ENCODE measurements around the gene SLC4A4.

Gene SLC4A4

GRCh38 chr4:71587995-71588394, 249.2 kb downstream of the SLC4A4 start:
- Mint-ChIP-seq H3K4me3 (no peak overlapping the region), H3K27ac (no peak overlapping the region), H3K36me3 (ENCODE audit: low read depth) (no peaks in the 10 kb centered on the region), H3K9me3 (peaks cover 4% of the 10 kb centered on the region), H3K27me3 (no peaks in the 10 kb centered on the region), H3K4me1 (ENCODE audit: low read depth) (no peaks in the 10 kb centered on the region)

- no peaks in the 10 kb centered on the region for H3K27me3 Mint-ChIP-seq
- H3K27ac Mint-ChIP-seq = no peak overlapping the region
- no peak overlapping the region for H3K4me3 Mint-ChIP-seq
- H3K36me3 Mint-ChIP-seq (ENCODE audit: low read depth) = no peaks in the 10 kb centered on the region
- peaks cover 4% of the 10 kb centered on the region for H3K9me3 Mint-ChIP-seq
- no peaks in the 10 kb centered on the region for H3K4me1 Mint-ChIP-seq (ENCODE audit: low read depth)
Observed at GRCh38 chr4:71592793-71593192, 254.0 kb downstream of the SLC4A4 start.

- no peaks in the 10 kb centered on the region for H3K27me3 Mint-ChIP-seq
- H3K9me3 Mint-ChIP-seq = peaks cover 4% of the 10 kb centered on the region
- H3K27ac Mint-ChIP-seq = no peak overlapping the region
- H3K4me3 Mint-ChIP-seq = no peak overlapping the region
- H3K4me1 Mint-ChIP-seq (ENCODE audit: low read depth) = no peaks in the 10 kb centered on the region
- no peaks in the 10 kb centered on the region for H3K36me3 Mint-ChIP-seq (ENCODE audit: low read depth)
Observed at GRCh38 chr4:71593311-71593710, 254.5 kb downstream of the SLC4A4 start.

- no peaks in the 10 kb centered on the region for H3K27me3 Mint-ChIP-seq
- no peak overlapping the region for H3K27ac Mint-ChIP-seq
- no peaks in the 10 kb centered on the region for H3K9me3 Mint-ChIP-seq
- no peaks in the 10 kb centered on the region for H3K4me1 Mint-ChIP-seq (ENCODE audit: low read depth)
- no peaks in the 10 kb centered on the region for H3K36me3 Mint-ChIP-seq (ENCODE audit: low read depth)
- H3K4me3 Mint-ChIP-seq = no peak overlapping the region
Observed at GRCh38 chr4:71595576-71596108, 256.8 kb downstream of the SLC4A4 start.

- peaks cover 3% of the 10 kb centered on the region for H3K27me3 Mint-ChIP-seq
- H3K27ac Mint-ChIP-seq = no peak overlapping the region
- H3K36me3 Mint-ChIP-seq (ENCODE audit: low read depth) = no peaks in the 10 kb centered on the region
- no peaks in the 10 kb centered on the region for H3K9me3 Mint-ChIP-seq
- H3K4me1 Mint-ChIP-seq (ENCODE audit: low read depth) = no peaks in the 10 kb centered on the region
- no peak overlapping the region for H3K4me3 Mint-ChIP-seq
Observed at GRCh38 chr4:71599578-71599977, 260.8 kb downstream of the SLC4A4 start.

DNA sequence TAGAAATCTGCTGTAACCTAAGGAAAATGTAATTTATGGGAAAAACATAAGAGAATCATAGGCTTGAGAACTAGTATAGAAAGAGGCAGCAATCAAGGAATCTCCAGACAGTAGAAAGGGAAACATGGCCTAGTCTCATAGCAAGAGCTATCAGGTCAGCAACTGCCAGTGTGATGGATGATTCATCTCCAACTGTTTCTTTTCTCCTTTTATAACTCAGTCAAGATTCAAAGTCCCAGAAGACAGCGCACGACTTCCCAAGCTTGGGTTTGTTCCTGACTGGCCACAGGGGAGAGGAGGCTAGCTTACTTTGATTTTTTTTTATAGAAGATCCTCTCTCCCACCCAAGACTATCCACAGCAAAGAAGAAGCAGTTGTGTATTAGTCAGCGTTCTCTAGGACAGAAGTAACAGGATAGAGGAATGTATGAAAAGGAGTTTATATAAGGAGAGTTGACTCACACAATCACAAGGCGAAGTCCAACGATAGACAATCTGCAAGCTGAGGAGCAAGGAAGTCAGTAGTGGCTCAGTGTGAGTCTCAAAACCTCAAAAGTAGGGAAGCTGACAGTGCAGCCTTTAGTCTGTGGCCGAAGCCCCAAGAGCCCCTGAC, 263.6 kb downstream of the SLC4A4 start:
- no peaks in the 10 kb centered on the region for H3K36me3 Mint-ChIP-seq (ENCODE audit: low read depth)
- no peaks in the 10 kb centered on the region for H3K4me1 Mint-ChIP-seq (ENCODE audit: low read depth)
- H3K9me3 Mint-ChIP-seq = peaks cover 4% of the 10 kb centered on the region
- H3K27ac Mint-ChIP-seq = no peak overlapping the region
- no peak overlapping the region for H3K4me3 Mint-ChIP-seq
- H3K27me3 Mint-ChIP-seq = peaks cover 3% of the 10 kb centered on the region

- Mint-ChIP-seq H3K27ac (no peak overlapping the region), H3K36me3 (ENCODE audit: low read depth) (no peaks in the 10 kb centered on the region), H3K4me3 (no peak overlapping the region), H3K4me1 (ENCODE audit: low read depth) (no peaks in the 10 kb centered on the region), H3K27me3 (peaks cover 7% of the 10 kb centered on the region), H3K9me3 (peaks cover 11% of the 10 kb centered on the region)
Observed at GRCh38 chr4:71604785-71605184, 266.0 kb downstream of the SLC4A4 start.

DNA sequence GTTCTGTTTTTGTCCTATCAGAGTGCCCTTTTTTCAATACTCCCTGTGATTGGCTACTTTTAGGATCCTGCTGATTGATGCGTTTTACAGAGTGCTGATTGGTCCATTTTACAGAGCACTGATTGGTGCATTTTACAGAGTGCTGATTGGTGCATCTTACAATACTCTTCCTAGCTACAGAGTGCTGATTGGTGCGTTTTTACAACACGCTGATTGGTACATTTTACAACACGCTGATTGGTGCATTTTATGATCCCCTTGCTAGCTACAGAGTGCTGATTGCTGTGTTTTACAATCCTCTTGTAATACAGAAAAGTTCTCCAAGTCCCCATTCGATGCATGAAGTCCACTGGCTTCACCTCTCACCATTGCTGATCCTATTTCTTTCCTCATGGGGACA, 268.3 kb downstream of the SLC4A4 start:
- H3K4me1 Mint-ChIP-seq (ENCODE audit: low read depth) = no peaks in the 10 kb centered on the region
- peaks cover 7% of the 10 kb centered on the region for H3K27me3 Mint-ChIP-seq
- H3K36me3 Mint-ChIP-seq (ENCODE audit: low read depth) = no peaks in the 10 kb centered on the region
- H3K9me3 Mint-ChIP-seq = peaks cover 11% of the 10 kb centered on the region
- no peak overlapping the region for H3K27ac Mint-ChIP-seq
- H3K4me3 Mint-ChIP-seq = no peak overlapping the region

GRCh38 chr4:71607780-71608677, 269.2 kb downstream of the SLC4A4 start:
- H3K4me3 Mint-ChIP-seq = no peak overlapping the region
- H3K27me3 Mint-ChIP-seq = peaks cover 7% of the 10 kb centered on the region
- H3K4me1 Mint-ChIP-seq (ENCODE audit: low read depth) = no peaks in the 10 kb centered on the region
- no peak overlapping the region for H3K27ac Mint-ChIP-seq
- peaks cover 11% of the 10 kb centered on the region for H3K9me3 Mint-ChIP-seq
- H3K36me3 Mint-ChIP-seq (ENCODE audit: low read depth) = no peaks in the 10 kb centered on the region

- Mint-ChIP-seq H3K27ac (no peak overlapping the region), H3K4me3 (no peak overlapping the region), H3K36me3 (ENCODE audit: low read depth) (no peaks in the 10 kb centered on the region), H3K4me1 (ENCODE audit: low read depth) (no peaks in the 10 kb centered on the region), H3K27me3 (peaks cover 7% of the 10 kb centered on the region), H3K9me3 (peaks cover 11% of the 10 kb centered on the region)
Observed at GRCh38 chr4:71608678-71609071, 269.9 kb downstream of the SLC4A4 start.

- Mint-ChIP-seq H3K4me1 (ENCODE audit: low read depth) (no peaks in the 10 kb centered on the region), H3K9me3 (peaks cover 11% of the 10 kb centered on the region)
Observed at GRCh38 chr4:71609167-71609566, 270.3 kb downstream of the SLC4A4 start.

DNA sequence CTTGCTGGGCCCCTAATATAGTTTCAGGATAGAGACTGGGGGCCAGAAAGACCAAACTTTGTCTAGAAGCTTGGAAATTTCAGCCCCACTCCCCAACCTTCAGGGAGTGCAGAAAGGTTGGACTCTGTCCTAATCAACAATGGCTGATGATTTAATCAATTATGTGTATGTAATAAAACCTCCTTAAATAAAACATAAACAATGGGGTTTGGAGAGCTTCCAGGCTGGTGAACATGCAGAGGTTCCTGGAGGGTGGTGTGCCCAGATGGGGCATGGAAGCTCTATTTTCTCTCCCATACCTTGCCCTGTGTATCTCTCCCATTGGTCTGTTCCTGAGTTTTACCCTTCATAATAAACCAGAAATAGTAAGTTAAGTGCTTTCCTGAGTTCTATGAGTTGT, 270.8 kb downstream of the SLC4A4 start:
- Mint-ChIP-seq H3K9me3 (peaks cover 11% of the 10 kb centered on the region), H3K27ac (no peak overlapping the region), H3K4me1 (ENCODE audit: low read depth) (no peaks in the 10 kb centered on the region), H3K4me3 (no peak overlapping the region), H3K36me3 (ENCODE audit: low read depth) (no peaks in the 10 kb centered on the region), H3K27me3 (peaks cover 4% of the 10 kb centered on the region)

More at GRCh38 chr4:71609167-71609566, 270.3 kb downstream of the SLC4A4 start:
- Mint-ChIP-seq H3K4me3 (no peak overlapping the region), H3K27me3 (peaks cover 5% of the 10 kb centered on the region), H3K27ac (no peak overlapping the region), H3K36me3 (ENCODE audit: low read depth) (no peaks in the 10 kb centered on the region)

DNA sequence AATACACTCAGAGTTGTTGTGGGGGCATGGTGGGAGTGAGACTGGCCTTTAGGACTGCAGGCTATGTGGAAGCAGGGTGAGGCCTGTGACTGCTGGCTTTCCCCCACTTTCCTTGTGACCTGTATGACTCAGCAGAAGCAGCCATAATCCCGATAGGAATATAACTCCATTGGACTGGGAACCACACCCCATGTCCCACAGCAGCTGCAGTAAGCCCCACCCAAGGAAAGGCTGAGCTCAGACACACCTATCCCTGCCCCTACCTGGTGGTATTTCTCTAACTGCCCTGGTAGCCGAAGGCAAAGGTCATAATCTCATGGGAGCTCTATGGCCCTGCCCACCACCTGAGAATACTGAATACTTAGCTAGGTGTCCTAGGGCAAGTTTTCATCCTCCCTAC, 275.8 kb downstream of the SLC4A4 start:
- Mint-ChIP-seq H3K4me3 (no peak overlapping the region), H3K36me3 (ENCODE audit: low read depth) (no peaks in the 10 kb centered on the region), H3K27ac (no peak overlapping the region), H3K9me3 (no peaks in the 10 kb centered on the region), H3K4me1 (ENCODE audit: low read depth) (no peaks in the 10 kb centered on the region), H3K27me3 (no peaks in the 10 kb centered on the region)

DNA sequence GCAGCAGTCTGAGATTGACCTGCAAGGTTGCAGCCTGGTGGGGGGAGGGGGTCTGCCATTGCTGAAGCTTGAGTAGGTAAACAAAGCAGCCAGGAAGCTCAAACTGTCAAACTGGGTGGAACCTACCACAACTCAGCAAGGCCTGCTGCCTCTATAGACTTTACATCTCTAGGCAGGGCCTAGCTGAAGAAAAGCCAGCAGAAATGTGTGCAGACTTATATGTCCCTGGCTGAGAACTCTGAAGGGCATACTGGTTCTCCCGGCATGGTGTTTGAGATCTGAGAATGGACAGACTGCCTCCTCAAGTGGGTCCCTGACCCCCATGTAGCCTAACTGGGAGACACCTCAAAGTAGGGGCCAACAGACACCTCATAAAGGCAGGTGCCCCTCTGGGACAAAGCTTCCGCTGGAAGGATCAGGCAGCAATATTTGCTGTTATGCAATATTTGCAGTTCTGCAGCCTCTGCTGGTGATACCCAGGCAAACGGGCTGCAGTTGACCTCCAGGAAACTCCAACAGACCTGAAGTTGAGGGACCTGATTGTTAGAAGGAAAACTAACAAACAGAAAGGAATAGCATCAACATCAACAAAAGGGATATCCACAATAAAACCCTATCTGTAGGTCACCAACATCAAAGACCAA, 277.5 kb downstream of the SLC4A4 start:
- Mint-ChIP-seq H3K4me3 (no peak overlapping the region), H3K36me3 (ENCODE audit: low read depth) (no peaks in the 10 kb centered on the region), H3K27ac (no peak overlapping the region), H3K27me3 (no peaks in the 10 kb centered on the region), H3K4me1 (ENCODE audit: low read depth) (no peaks in the 10 kb centered on the region), H3K9me3 (no peaks in the 10 kb centered on the region)
